ENCODE results near the gene ZNF587B.
"Not testable (repeated sequence)": the region's sequence is repeated elsewhere in the genome, so short reads cannot be mapped to it uniquely, and the experiment has no call there.

ZNF587B gene

GRCh38 chr19:57830071-57830602 lies at the start of gene ZNF587B:
TSS of gene ZNF587B (plus strand) at chr19:57830299. CDS start at chr19:57830529, 230 bp downstream.
- no peak for TF ChIP-seq ZNF274 (IDR thresholded peaks at IDR 0.05; ENCODE audit: low read depth, low read length)
- no peak within 1 kb of the TSS for H3K4me3 ChIP-seq (ENCODE audit: low read length)

DNA sequence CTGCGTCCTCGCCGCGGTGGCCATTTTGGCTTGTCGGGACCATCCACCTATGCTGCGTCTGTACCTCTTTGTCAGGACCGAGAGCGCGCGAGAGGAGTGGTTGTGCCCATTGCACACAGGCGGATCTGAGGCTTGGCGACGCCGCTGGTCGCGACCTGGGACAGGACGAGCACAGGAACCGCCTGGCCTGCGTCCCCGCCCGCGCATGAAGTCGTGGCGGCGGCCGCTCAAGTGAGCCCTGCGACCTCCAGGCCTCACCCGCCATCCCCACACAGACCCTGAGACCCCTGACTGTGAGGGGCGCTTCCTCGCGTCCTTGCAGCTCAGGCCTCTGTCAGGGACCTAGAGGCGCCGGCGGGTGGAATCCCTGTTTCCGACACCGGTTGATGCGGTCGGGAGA lies 43.8 kb upstream of the ZNF587B start:
- TF ChIP-seq ZNF274 (IDR thresholded peaks at IDR 0.05; ENCODE audit: low read depth, low read length), result no peak
- H3K4me3 ChIP-seq (ENCODE audit: low read length), result no peak overlapping the region

DNA sequence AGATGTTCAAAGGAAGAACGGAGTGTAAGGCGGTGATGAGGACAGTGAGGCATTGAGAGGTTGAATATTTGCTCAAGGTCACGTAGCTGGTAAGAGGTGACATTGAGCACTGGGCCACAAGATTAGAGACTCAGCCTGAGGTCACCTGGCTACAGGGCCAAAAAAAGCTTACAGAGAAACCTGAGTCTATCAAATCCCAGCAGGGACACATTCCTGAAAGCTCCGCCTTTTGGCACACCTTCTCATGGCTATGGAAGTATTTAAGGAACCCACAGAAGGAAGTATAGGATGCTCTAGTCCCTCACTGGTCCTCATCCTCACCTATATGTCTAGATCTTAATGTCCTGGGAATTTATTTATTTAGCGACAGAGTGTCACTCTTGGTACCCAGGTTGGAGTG lies 43.2 kb upstream of the ZNF587B start:
- no peak for TF ChIP-seq ZNF274 (IDR thresholded peaks at IDR 0.05; ENCODE audit: low read depth, low read length)
- H3K4me3 ChIP-seq (ENCODE audit: low read length), result no peak overlapping the region

DNA sequence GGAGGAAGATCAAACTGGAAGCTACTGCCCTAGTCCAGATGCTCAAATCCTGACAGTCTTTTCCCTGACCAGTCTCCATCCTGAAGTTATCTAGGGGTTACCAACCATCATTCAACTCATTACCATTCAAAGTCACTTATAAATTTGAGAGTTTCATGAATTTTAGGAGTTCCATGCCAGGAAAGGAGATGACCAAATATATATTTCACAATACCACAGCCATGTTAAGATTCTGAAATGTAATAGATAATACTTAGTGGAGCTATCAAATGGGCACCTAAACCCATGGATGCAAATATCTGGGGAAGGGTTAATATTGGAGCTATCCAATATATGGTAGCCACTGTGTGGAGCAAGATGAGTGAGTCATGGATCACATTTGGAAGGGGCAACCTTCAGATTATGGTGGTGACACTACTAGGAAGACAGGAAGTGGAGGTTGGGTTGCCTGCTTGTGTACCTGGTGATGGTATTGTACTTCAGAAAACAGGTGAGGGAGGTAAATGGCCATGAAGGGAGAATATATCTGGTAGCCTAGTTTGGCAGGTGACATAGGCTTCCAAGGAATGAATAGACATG lies 41.9 kb upstream of the ZNF587B start:
- no peak for TF ChIP-seq ZNF274 (IDR thresholded peaks at IDR 0.05; ENCODE audit: low read depth, low read length)
- no peak overlapping the region for H3K4me3 ChIP-seq (ENCODE audit: low read length)

DNA sequence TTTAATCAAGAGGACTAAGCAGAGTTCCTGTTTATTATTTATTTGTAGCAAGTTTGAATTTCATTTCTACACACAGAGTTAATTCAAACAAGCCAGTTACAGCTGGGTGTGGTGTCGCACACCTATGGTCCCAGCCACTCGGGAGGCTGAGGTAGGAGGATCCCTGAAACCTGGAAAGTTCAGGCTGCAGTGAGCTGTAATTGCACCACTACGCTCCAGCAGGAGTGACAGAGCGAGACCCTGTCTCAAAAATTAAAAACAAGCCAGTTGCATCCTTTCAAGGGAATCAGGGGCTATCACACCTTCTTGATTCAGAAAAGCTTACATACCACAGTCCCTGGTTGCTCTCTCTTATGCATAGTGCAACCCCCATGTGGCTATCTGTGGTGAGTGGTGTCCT lies 40.8 kb upstream of the ZNF587B start:
- H3K4me3 ChIP-seq (ENCODE audit: low read length), result no peak overlapping the region
- no peak for TF ChIP-seq ZNF274 (IDR thresholded peaks at IDR 0.05; ENCODE audit: low read depth, low read length)

DNA sequence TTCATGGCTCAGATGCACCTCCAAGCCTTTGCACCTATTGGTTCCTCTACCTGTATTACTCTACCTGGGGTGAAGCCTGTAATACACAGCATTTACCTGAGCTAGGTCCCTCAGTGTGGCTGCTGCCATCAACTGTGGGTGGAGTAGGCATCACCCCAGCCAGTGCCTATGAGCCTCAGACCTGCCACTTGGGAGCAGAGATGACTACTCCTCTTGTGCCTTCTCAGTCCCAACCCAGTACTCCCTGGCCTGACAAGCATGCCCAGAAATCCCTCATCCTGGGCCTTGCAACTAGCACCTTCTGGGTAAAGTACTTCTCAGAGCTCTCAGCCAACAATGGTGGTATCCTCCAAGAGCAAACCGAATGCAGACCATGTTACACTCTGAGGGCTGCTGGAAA lies 33.5 kb upstream of the ZNF587B start:
- H3K4me3 ChIP-seq (ENCODE audit: low read length), result not testable (repeated sequence)

DNA sequence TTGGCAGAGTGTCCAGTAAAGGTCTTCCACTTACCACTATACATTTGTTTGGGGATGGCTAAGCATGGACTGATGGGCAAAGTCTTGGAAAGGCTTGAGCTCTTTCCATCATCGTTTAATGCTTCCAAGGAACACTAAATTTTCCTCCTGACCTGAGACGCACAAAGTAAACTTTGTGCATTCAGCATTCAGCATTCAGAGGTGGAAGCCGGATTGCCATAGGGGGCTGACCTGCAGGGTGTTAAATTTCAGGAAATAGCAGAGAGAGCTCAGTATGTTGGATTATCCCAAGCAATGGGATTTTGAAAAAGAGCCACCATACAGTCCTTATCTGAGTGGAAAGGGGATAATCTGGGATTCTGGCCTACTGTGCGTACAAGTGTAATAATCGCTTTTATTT lies 29.4 kb upstream of the ZNF587B start:
- H3K4me3 ChIP-seq (ENCODE audit: low read length), result no peak overlapping the region
- TF ChIP-seq ZNF274 (IDR thresholded peaks at IDR 0.05; ENCODE audit: low read depth, low read length), result no peak

DNA sequence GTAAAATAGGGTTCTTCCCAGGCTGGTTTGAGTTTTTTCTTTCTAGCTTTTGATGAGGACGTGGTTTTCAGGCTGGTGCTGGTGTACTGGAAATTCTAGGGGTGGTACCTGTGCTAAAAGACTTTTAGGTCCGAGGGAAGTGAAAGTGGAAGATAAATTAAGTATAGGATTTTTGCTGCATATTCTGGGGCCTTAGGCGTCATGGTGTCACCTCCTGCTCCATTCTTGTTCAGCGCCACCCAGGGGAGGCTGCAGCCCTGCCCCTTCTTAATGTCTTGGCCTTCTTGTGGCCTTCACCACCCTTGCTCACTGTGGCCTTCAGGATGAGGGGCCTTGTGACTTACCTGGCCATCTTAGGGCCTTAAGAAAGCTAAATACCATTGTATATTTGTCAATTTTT lies 27.8 kb upstream of the ZNF587B start:
- no peak for TF ChIP-seq ZNF274 (IDR thresholded peaks at IDR 0.05; ENCODE audit: low read depth, low read length)
- no peak overlapping the region; the same call in 1 of the 2 replicates for H3K4me3 ChIP-seq (ENCODE audit: low read length)

GRCh38 chr19:57803265-57803593 lies 26.9 kb upstream of the ZNF587B start:
- peak overlapping the region; percentile 52; the same call in 1 of the 2 replicates for H3K4me3 ChIP-seq (ENCODE audit: low read length)
- TF ChIP-seq ZNF274 (IDR thresholded peaks at IDR 0.05; ENCODE audit: low read depth, low read length), result no peak

- no peak for TF ChIP-seq ZNF274 (IDR thresholded peaks at IDR 0.05; ENCODE audit: low read depth, low read length)
- peak overlapping the region; percentile 52; the same call in 1 of the 2 replicates for H3K4me3 ChIP-seq (ENCODE audit: low read length)
Observed at GRCh38 chr19:57803594-57804325, 26.3 kb upstream of the ZNF587B start.

- TF ChIP-seq ZNF274 (IDR thresholded peaks at IDR 0.05; ENCODE audit: low read depth, low read length), result no peak
- no peak overlapping the region for H3K4me3 ChIP-seq (ENCODE audit: low read length)
Observed at GRCh38 chr19:57807541-57807940, 22.6 kb upstream of the ZNF587B start.

GRCh38 chr19:57810410-57811295 lies 19.4 kb upstream of the ZNF587B start:
- not testable (repeated sequence) for H3K4me3 ChIP-seq (ENCODE audit: low read length)

GRCh38 chr19:57812226-57812625 lies 17.9 kb upstream of the ZNF587B start:
- TF ChIP-seq ZNF274 (IDR thresholded peaks at IDR 0.05; ENCODE audit: low read depth, low read length), result no peak

DNA sequence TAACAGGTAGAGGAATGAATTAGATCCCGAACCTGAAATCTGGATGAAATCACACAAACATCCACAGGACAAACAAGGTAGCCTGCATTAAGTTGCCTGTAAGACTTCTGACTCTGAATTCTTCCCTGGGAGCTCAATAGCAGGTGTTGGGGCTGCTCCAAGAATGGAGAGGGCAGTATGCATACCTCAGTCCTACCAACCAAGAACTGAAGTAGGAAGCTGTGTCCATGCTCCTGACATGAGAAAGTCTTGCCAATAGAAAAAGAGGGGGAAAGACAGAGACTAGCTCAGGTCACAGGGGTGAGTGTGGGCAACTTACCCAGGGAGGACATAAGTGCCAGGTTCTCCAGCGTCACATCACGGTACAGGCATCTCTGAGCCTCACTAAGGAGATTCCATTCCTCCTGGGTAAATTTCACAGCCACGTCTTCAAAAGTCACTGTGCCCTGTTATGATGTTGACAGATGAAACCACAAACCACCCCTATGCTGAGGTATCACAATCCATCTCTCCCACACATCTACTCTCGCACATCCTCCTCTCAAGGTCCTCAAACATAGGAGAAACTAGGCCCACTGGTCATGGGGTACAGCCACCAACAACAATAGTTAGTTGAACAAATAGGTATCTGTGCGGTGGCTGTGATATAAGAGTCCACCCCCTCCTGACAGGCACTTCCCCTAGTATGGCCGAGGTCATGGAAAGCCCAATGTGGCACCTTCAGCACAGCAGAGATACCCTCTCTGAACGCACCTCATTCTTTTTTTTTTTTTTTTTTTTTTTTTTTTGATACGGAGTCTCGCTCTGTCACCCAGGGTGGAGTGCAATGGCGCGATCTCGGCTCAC lies 16.9 kb upstream of the ZNF587B start:
- H3K4me3 ChIP-seq (ENCODE audit: low read length), result peak overlapping the region; percentile 80; the same call in 1 of the 2 replicates

More at GRCh38 chr19:57812226-57812625, 17.9 kb upstream of the ZNF587B start:
- no peak overlapping the region; the same call in 1 of the 2 replicates for H3K4me3 ChIP-seq (ENCODE audit: low read length)
